DOHH2 (cell line): ENCODE results near the gene DOK6.

ENCODE experiments used
- H3F3A ChIP-seq: fragments of 200-600 bp; sonication (generic), shearing (Covaris generic); 2 replicates; pipeline ENCODE4 v1.6.0; 2016; ENCODE audit warnings: antibody characterized with exemption, mild to moderate bottlenecking; ENCODE audit not compliant: control insufficient read depth, insufficient read depth
- H3K27ac ChIP-seq: fragments of 200-600 bp; sonication (generic); 2 replicates; pipeline ENCODE4 v1.5.1; 2014; ENCODE audit warnings: low read depth, mild to moderate bottlenecking, low read length, moderate library complexity
- H3K27me3 ChIP-seq: fragments of 200-600 bp; sonication (generic); 2 replicates; pipeline ENCODE4 v1.6.1; 2014; ENCODE audit warnings: mild to moderate bottlenecking, low read length, mixed read lengths; ENCODE audit not compliant: control insufficient read depth
- H3K36me3 ChIP-seq: fragments of 200-600 bp; sonication (generic); 2 replicates; pipeline ENCODE4 v1.6.1; 2014; ENCODE audit warnings: mild to moderate bottlenecking, low read length, moderate library complexity, mixed read lengths; ENCODE audit not compliant: control insufficient read depth
- H3K4me1 ChIP-seq: fragments of 200-600 bp; sonication (generic); 2 replicates; pipeline ENCODE4 v1.6.1; 2014; ENCODE audit warnings: mild to moderate bottlenecking, low read length, mixed read lengths; ENCODE audit not compliant: control insufficient read depth
- H3K4me2 ChIP-seq: fragments of 200-600 bp; sonication (generic); 2 replicates; pipeline ENCODE4 v1.6.0; 2014; ENCODE audit warnings: mild to moderate bottlenecking, low read length, moderate library complexity
- H3K4me3 ChIP-seq: fragments of 200-600 bp; sonication (generic); 2 replicates; pipeline ENCODE4 v1.5.1; 2014; ENCODE audit warnings: mild to moderate bottlenecking, low read length, mixed read lengths
- H3K79me2 ChIP-seq: fragments of 200-600 bp; sonication (generic); 2 replicates; pipeline ENCODE4 v1.6.1; 2014; ENCODE audit warnings: mild to moderate bottlenecking, low read length, mixed read lengths; ENCODE audit not compliant: control insufficient read depth
- H3K9me2 ChIP-seq: fragments of 200-600 bp; sonication (generic); replicated peaks from 2 replicates; pipeline ENCODE4 v1.6.1; 2014; ENCODE audit warnings: mild to moderate bottlenecking, low read length, mixed read lengths; ENCODE audit not compliant: control insufficient read depth
- H3K9me3 ChIP-seq: fragments of 200-600 bp; sonication (generic); 2 replicates; pipeline ENCODE4 v1.6.1; 2014; ENCODE audit warnings: antibody characterized with exemption, low read length, mixed read lengths; ENCODE audit not compliant: control insufficient read depth, insufficient read depth
- H4K20me1 ChIP-seq: fragments of 200-600 bp; sonication (generic); 2 replicates; pipeline ENCODE4 v1.6.0; 2014; ENCODE audit warnings: low read depth, mild to moderate bottlenecking, antibody characterized with exemption, low read length, moderate library complexity; ENCODE audit not compliant: control insufficient read depth, insufficient read depth
- EZH2phosphoT487 ChIP-seq: fragments of 200-600 bp; sonication (generic); IDR thresholded peaks from 2 replicates; pipeline ENCODE4 v1.6.1; 2017; ENCODE audit warnings: borderline replicate concordance, mild to moderate bottlenecking, antibody characterized with exemption, low read length, moderate library complexity, mixed read lengths
- TF ChIP-seq, protein P1 (sequence below): fragments of 200-600 bp; sonication (generic); IDR thresholded peaks from one replicate; pipeline ENCODE4 v1.5.1; 2014; ENCODE audit warnings: antibody characterized with exemption, mild to moderate bottlenecking, low read depth, low read length; ENCODE audit not compliant: poor library complexity, severe bottlenecking

DOK6 gene

DNA sequence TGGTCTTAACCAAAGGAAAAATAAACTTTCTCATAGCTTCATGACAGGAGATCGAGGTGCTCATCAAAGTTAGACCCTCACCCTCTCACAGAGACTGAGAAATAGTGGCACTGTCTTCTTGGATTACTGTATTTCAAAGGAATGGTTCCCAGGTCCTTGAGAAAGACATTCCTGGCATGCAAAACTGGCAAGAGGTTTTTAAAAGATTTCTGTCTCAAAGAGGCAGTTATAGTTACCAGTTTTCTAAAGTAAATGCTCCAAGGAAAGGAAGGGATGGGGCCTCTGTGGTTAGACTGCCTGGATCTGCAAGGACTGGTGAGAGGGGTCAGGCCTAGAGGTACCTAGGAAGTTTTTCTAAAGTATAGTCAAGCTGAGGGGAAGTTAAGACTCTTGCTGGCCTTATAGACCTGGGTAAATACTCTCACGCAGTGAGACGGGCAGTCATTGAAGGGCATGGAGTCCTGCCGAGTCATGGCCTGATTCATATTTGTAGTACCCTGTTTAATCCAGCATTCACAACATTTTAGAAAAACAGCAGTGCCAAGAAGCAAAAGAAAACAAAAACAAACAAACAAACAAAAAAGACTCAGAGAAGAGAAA lies 226.1 kb downstream of the DOK6 start:
- Histone ChIP-seq H3F3A (no peaks in the 10 kb centered on the region), H3K27ac (no peak overlapping the region), H3K4me1 (no peaks in the 10 kb centered on the region), H3K4me2 (no peak overlapping the region), H3K4me3 (no peak overlapping the region), H3K9me3 (no peaks in the 10 kb centered on the region), H3K36me3 (no peaks in the 10 kb centered on the region), H3K79me2 (no peaks in the 10 kb centered on the region), H3K9me2 (no peaks in the 10 kb centered on the region), H3K27me3 (no peaks in the 10 kb centered on the region), H4K20me1 (no peaks in the 10 kb centered on the region)
- TF ChIP-seq, protein P1, sequence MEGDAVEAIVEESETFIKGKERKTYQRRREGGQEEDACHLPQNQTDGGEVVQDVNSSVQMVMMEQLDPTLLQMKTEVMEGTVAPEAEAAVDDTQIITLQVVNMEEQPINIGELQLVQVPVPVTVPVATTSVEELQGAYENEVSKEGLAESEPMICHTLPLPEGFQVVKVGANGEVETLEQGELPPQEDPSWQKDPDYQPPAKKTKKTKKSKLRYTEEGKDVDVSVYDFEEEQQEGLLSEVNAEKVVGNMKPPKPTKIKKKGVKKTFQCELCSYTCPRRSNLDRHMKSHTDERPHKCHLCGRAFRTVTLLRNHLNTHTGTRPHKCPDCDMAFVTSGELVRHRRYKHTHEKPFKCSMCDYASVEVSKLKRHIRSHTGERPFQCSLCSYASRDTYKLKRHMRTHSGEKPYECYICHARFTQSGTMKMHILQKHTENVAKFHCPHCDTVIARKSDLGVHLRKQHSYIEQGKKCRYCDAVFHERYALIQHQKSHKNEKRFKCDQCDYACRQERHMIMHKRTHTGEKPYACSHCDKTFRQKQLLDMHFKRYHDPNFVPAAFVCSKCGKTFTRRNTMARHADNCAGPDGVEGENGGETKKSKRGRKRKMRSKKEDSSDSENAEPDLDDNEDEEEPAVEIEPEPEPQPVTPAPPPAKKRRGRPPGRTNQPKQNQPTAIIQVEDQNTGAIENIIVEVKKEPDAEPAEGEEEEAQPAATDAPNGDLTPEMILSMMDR = no peak
- no peak for TF ChIP-seq EZH2phosphoT487

DNA sequence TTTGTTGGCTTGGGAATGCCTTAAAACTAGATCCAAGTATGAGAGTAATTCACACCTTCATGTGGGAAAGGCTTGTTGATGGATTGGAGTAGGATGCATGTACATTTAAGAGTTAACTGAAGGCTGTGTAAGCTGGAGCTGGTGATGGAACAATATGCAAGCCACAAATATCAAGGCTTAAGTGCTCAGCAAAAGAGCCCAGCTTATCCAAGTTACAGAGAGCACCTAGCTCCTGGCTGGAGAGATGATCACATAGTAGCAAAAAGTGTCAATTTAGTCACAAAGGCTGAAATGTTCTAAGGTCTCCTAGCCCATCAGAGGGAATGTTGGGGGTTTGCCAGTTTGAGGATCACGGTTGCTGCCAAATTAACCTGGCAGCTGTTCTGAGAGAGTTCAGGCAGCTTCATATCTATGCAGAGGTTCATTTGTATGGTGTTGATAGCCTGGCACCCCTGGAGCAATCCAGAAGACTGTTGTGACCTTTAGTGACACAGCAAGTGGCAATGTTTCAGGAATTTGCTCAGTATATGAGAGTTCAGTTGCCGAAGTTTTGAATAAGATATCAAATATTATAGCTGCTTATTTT lies 228.2 kb downstream of the DOK6 start:
- no peak overlapping the region for H3K27ac ChIP-seq
- TF ChIP-seq, protein P1 = no peak
- no peak for TF ChIP-seq EZH2phosphoT487
- H3K9me2 ChIP-seq = no peaks in the 10 kb centered on the region
- no peaks in the 10 kb centered on the region for H3K36me3 ChIP-seq
- H3K4me1 ChIP-seq = no peaks in the 10 kb centered on the region
- H4K20me1 ChIP-seq = no peaks in the 10 kb centered on the region
- H3K4me3 ChIP-seq = no peak overlapping the region
- H3K4me2 ChIP-seq = no peak overlapping the region
- no peaks in the 10 kb centered on the region for H3F3A ChIP-seq
- no peaks in the 10 kb centered on the region for H3K79me2 ChIP-seq
- H3K27me3 ChIP-seq = no peaks in the 10 kb centered on the region
- H3K9me3 ChIP-seq = no peaks in the 10 kb centered on the region

DNA sequence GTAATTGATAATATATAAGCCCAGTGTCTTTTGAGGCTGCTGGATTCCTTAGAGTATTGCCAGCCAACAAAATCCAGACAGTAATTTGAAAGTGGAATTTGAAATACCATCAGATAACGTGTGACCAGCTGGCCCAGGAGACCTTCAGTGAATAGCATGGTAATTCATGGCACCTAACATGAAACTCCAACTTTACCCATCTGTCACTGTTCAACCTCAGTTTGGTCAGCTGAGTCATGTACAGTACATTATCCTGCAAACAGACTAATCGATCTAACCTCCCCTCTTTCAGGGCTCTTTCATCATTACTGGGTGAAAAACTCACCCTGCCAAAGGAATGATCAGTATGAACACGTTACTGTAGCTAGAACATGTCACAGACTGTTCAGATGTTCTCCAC lies 230.6 kb downstream of the DOK6 start:
- H3K27me3 ChIP-seq = no peaks in the 10 kb centered on the region
- no peak overlapping the region for H3K27ac ChIP-seq
- no peaks in the 10 kb centered on the region for H3K36me3 ChIP-seq
- H3K4me1 ChIP-seq = no peaks in the 10 kb centered on the region
- H3K4me3 ChIP-seq = no peak overlapping the region
- no peaks in the 10 kb centered on the region for H3K79me2 ChIP-seq
- H3F3A ChIP-seq = no peaks in the 10 kb centered on the region
- no peak for TF ChIP-seq EZH2phosphoT487
- TF ChIP-seq, protein P1 = no peak
- no peaks in the 10 kb centered on the region for H3K9me3 ChIP-seq
- no peaks in the 10 kb centered on the region for H4K20me1 ChIP-seq
- H3K9me2 ChIP-seq = no peaks in the 10 kb centered on the region
- no peak overlapping the region for H3K4me2 ChIP-seq
